Placental epithelial cell (primary cell): Measurements from ENCODE around the gene KRT17. TPM values are rescaled to one million over a fixed set of nuclear protein-coding genes. Genes with fewer than 3 reads are reported as not detected.

Source experiments
- total RNA-seq: library from RNA; depleted of rRNA; stranded (reverse); fragments of >200 nt; gene quantifications from 2 replicates; pipeline ENCODE4 v1.2.3, GENCODE V29; 2012

Gene KRT17
- 1,476 and 3,292 TPM in 2 replicates for total RNA-seq

GRCh38 chr17:41624208-41625101 is at the start of gene KRT17:
Gene KRT17 (minus strand): TSS chr17:41624575. CDS start chr17:41624509, 66 bp downstream.

DNA sequence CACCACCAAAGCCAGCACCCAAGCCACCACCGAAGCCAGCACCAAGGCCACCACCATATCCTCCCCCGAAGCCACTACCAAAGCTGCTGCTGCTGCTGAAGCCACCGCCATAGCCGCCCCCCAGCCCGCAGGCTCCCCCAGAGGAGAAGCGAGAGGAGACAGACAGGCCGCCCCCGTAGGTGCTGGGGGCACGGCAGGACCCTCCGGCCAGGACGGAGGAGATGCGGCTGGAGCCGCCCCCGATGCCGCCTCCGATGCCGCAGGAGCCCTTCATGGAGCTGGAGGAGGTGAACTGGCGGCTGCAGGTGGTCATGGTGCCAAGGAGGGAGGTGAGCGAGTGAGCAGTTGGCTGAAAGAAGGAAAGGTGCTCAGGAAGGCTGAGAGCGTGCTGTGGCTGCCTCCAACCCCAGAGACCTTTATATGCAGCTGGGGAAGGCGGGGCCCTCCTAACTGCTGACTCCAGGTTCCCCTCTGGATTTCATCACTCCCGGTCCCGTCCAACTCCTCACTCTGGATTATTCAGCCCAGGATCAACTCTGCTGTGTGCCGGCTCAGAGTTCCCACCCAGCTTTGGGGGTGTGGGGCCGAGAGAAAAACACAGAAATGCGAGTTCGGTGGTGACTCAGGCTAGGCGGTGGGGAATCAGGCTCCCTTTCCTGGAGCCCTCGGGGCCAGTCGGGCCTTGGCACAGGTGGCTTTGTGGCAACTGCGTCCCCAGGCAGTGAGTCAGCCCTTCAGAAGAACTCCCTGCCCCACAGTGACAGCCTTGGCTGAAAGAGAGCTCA is 11.8 kb downstream of the KRT17 start, which contains the start of gene KRT16:
Gene KRT16 (minus strand): TSS at position 392 of the 785 bp plus-strand sequence. CDS start 79 bp downstream, at position 313.

GRCh38 chr17:41586863-41587495 is 37.4 kb downstream of the KRT17 start, which contains the start of gene KRT14:
Gene KRT14 (minus strand): TSS chr17:41586895. CDS start chr17:41586834, 61 bp downstream.

GRCh38 chr17:41571561-41572434 is 52.6 kb downstream of the KRT17 start, which contains the start of gene KRT9:
Gene KRT9 (minus strand): TSS chr17:41572059. CDS start chr17:41571992, 67 bp downstream.

Other genes starting within 250 kb of the KRT17 start
- 0.39 and 9.7 TPM in 2 replicates for gene KRT34, start 242.3 kb downstream of the KRT17 start, total RNA-seq
- gene KRT31, start 227.0 kb downstream of the KRT17 start, total RNA-seq = not detected in 2 replicates
- not detected in 2 replicates for gene KRT37, start 200.0 kb downstream of the KRT17 start, total RNA-seq
- gene KRT38, start 183.6 kb downstream of the KRT17 start, total RNA-seq = not detected in 2 replicates
- gene KRT32, start 157.2 kb downstream of the KRT17 start, total RNA-seq = not detected in 2 replicates
- not detected in 2 replicates for gene KRT35, start 143.4 kb downstream of the KRT17 start, total RNA-seq
- not detected in 2 replicates for gene KRT36, start 134.7 kb downstream of the KRT17 start, total RNA-seq
- under 0.01 and 2.5 TPM in 2 replicates for gene KRT13, start 119.0 kb downstream of the KRT17 start, total RNA-seq
- gene KRT15, start 105.7 kb downstream of the KRT17 start, total RNA-seq = 1.7 and 5.1 TPM in 2 replicates
- 6,370 and 8,085 TPM in 2 replicates for gene KRT19, start 96.3 kb downstream of the KRT17 start, total RNA-seq
- 0.39 and 0.87 TPM in 2 replicates for gene KRT9, start 52.5 kb downstream of the KRT17 start, total RNA-seq
- gene KRT14, start 37.7 kb downstream of the KRT17 start, total RNA-seq = 128 and 2,930 TPM in 2 replicates
- gene KRT16, start 11.8 kb downstream of the KRT17 start, total RNA-seq = 69.1 and 78.6 TPM in 2 replicates
- gene EIF1, start 64.3 kb upstream of the KRT17 start, total RNA-seq = 101 and 168 TPM in 2 replicates
- not detected in 2 replicates for gene GAST, start 87.8 kb upstream of the KRT17 start, total RNA-seq
- 0.22 and 0.39 TPM in 2 replicates for gene HAP1, start 110.1 kb upstream of the KRT17 start, total RNA-seq
- gene JUP, start 162.1 kb upstream of the KRT17 start, total RNA-seq = 302 and 545 TPM in 2 replicates
- 84.6 and 154 TPM in 2 replicates for gene P3H4, start 187.4 kb upstream of the KRT17 start, total RNA-seq
- 240 and 313 TPM in 2 replicates for gene FKBP10, start 188.4 kb upstream of the KRT17 start, total RNA-seq
- 44.8 and 64.5 TPM in 2 replicates for gene NT5C3B, start 211.7 kb upstream of the KRT17 start, total RNA-seq
- gene KLHL10, start 213.2 kb upstream of the KRT17 start, total RNA-seq = 0.79 TPM in 1 of 2 replicates, not detected in the other
- gene KLHL11, start 240.8 kb upstream of the KRT17 start, total RNA-seq = 29.1 and 38.1 TPM in 2 replicates